IMR-90 (cell line): ENCODE data around the gene FBXW11. TPM values are rescaled to one million over a fixed set of nuclear protein-coding genes. Genes with fewer than 3 reads are reported as not detected.

ENCODE experiments used
- ATAC-seq: fragments of 200-7000 bp; cut with Tn5 transposase; 2 replicates; pipeline ENCODE4 v1.9.1; 2020; ENCODE audit warnings: low read depth, mild to moderate bottlenecking, moderate library complexity
- BruUV-seq: library from RNA; stranded (reverse); fragments of 400-500 nt; replicated peaks from 2 replicates; lab custom pipeline; 2021; lab: Mats Ljungman, UMichigan
- CTCF ChIA-PET: fragments of 300-600 bp; formaldehyde crosslinking; extraction: SDS; loops from one replicate; lab custom pipeline; 2021; ENCODE audit warnings: antibody characterized with exemption; lab: Yijun Ruan, JAX
- POLR2A ChIA-PET: fragments of 300-600 bp; sonication (Branson Sonifier 250); formaldehyde crosslinking; loops from one replicate; lab custom pipeline; 2022; ENCODE audit warnings: antibody characterized with exemption; ENCODE audit not compliant: unreplicated experiment; lab: Charles Lee
- DNase-seq: peaks from one replicate; pipeline ENCODE4 v3.0.0; 2013
- H2AFZ ChIP-seq: replicated peaks from 2 replicates; pipeline ENCODE3; 2013; ENCODE audit warnings: low read length, mild to moderate bottlenecking; ENCODE audit not compliant: poor library complexity
- H2AK5ac ChIP-seq: 2 replicates; pipeline ENCODE4 v1.6.1; 2013; ENCODE audit warnings: low read depth, low read length, inconsistent platforms
- H2AK9ac ChIP-seq: replicated peaks from 2 replicates; pipeline ENCODE3; 2013; ENCODE audit warnings: mild to moderate bottlenecking, low read depth, low read length, moderate library complexity; ENCODE audit not compliant: poor library complexity
- H2BK120ac ChIP-seq: 2 replicates; pipeline ENCODE4 v1.6.1; 2013; ENCODE audit warnings: low read depth, low read length, inconsistent platforms
- H2BK15ac ChIP-seq: 3 replicates; pipeline ENCODE4 v1.6.1; 2013; ENCODE audit warnings: low read depth, low read length, inconsistent platforms
- H2BK20ac ChIP-seq: 2 replicates; pipeline ENCODE4 v1.6.1; 2013; ENCODE audit warnings: low read depth, mild to moderate bottlenecking, inconsistent platforms, low read length, moderate library complexity
- H2BK5ac ChIP-seq: 2 replicates; pipeline ENCODE4 v1.6.1; 2013; ENCODE audit warnings: mild to moderate bottlenecking, low read depth, low read length, inconsistent platforms; ENCODE audit not compliant: poor library complexity, severe bottlenecking
- H3K14ac ChIP-seq: replicated peaks from 2 replicates; pipeline ENCODE4 v1.6.1; 2013; ENCODE audit warnings: low read depth, low read length, inconsistent platforms
- H3K18ac ChIP-seq: 2 replicates; pipeline ENCODE4 v1.6.1; 2013; ENCODE audit warnings: low read depth, low read length, control low read depth
- H3K23ac ChIP-seq: 2 replicates; pipeline ENCODE4 v1.6.1; 2013; ENCODE audit warnings: low read depth, low read length, inconsistent platforms
- H3K27ac ChIP-seq: 2 replicates; pipeline ENCODE4 v1.5.1; 2013; ENCODE audit warnings: mild to moderate bottlenecking, control low read depth, low read length; ENCODE audit not compliant: insufficient read depth
- H3K27me3 ChIP-seq: 2 replicates; pipeline ENCODE4 v1.6.1; 2013; ENCODE audit warnings: low read length; ENCODE audit not compliant: control insufficient read depth, insufficient read depth
- H3K36me3 ChIP-seq: 2 replicates; pipeline ENCODE4 v1.6.1; 2013; ENCODE audit warnings: low read length, mixed read lengths; ENCODE audit not compliant: control insufficient read depth, insufficient read depth
- H3K4ac ChIP-seq: 2 replicates; pipeline ENCODE4 v1.6.1; 2013; ENCODE audit warnings: low read depth, low read length, inconsistent platforms
- H3K4me1 ChIP-seq: 2 replicates; pipeline ENCODE4 v1.6.1; 2013; ENCODE audit warnings: low read length, mixed read lengths; ENCODE audit not compliant: control insufficient read depth, insufficient read depth
- H3K4me2 ChIP-seq: 2 replicates; pipeline ENCODE4 v1.6.1; 2013; ENCODE audit warnings: low read depth, mild to moderate bottlenecking, control low read depth, low read length, moderate library complexity
- H3K4me3 ChIP-seq: 2 replicates; pipeline ENCODE4 v1.5.1; 2013; ENCODE audit warnings: low read depth, mild to moderate bottlenecking, control low read depth, low read length, moderate library complexity; ENCODE audit not compliant: insufficient read depth
- H3K56ac ChIP-seq: 2 replicates; pipeline ENCODE4 v1.6.1; 2013; ENCODE audit warnings: low read length, inconsistent platforms; ENCODE audit not compliant: insufficient read depth; ENCODE audit errors: extremely low read depth
- H3K79me1 ChIP-seq, 2 experiments: 2 replicates each; pipeline ENCODE4 v1.6.1; 2013; ENCODE audit warnings: low read length in 2 of 2, inconsistent platforms in 1 of 2, low read depth in 1 of 2
- H3K9ac ChIP-seq: 2 replicates; pipeline ENCODE4 v1.6.1; 2013; ENCODE audit warnings: low read depth, low read length, control low read depth
- H3K9me1 ChIP-seq: 2 replicates; pipeline ENCODE4 v1.6.1; 2013; ENCODE audit warnings: low read length, inconsistent platforms; ENCODE audit not compliant: insufficient read depth
- H3K9me3 ChIP-seq: 2 replicates; pipeline ENCODE4 v1.6.1; 2013; ENCODE audit warnings: low read length; ENCODE audit not compliant: control insufficient read depth, insufficient read depth
- H4K20me1 ChIP-seq: 2 replicates; pipeline ENCODE4 v1.6.1; 2013; ENCODE audit warnings: low read length, inconsistent platforms; ENCODE audit not compliant: insufficient read depth
- H4K5ac ChIP-seq: 2 replicates; pipeline ENCODE4 v1.6.1; 2013; ENCODE audit warnings: mild to moderate bottlenecking, low read depth, low read length, control low read depth
- H4K8ac ChIP-seq, 2 experiments: 2 replicates each; pipeline ENCODE4 v1.6.1; 2013; ENCODE audit warnings: low read depth in 2 of 2, low read length in 2 of 2, control low read depth in 1 of 2, inconsistent platforms in 1 of 2
- H4K91ac ChIP-seq: 2 replicates; pipeline ENCODE4 v1.6.1; 2013; ENCODE audit warnings: low read depth, low read length, inconsistent platforms; ENCODE audit not compliant: insufficient read depth
- BHLHE40 ChIP-seq: fragments of 150-350 bp; IDR thresholded peaks from 2 replicates; pipeline ENCODE4 v1.6.1; 2016; ENCODE audit warnings: mild to moderate bottlenecking, low read depth, low read length
- CEBPB ChIP-seq: IDR thresholded peaks from 2 replicates; pipeline ENCODE4 v1.6.1; 2012; ENCODE audit warnings: low read depth, low read length, improper control_type of control experiment
- MAZ ChIP-seq: IDR thresholded peaks from 2 replicates; pipeline ENCODE4 v1.6.1; 2012; ENCODE audit warnings: low read depth, mild to moderate bottlenecking, low read length, improper control_type of control experiment, moderate library complexity, borderline replicate concordance
- WGBS, 2 experiments: methylation state at CpG; one replicate each; pipeline versions ENCODE4 v1.1.5 to v1.1.7; 2013; ENCODE audit warnings: missing lambda C conversion rate in 2 of 2; ENCODE audit not compliant: insufficient read length in 1 of 2; ENCODE audit errors: extremely low coverage in 2 of 2; 5-methylcytosine and 5-hydroxymethylcytosine counted together
- dilution Hi-C: fragments of 300-500 bp; cut with HindIII; formaldehyde crosslinking; loops from one replicate; pipeline ENCODE4 v1.14.3; 2018; ENCODE audit warnings: low sequenced_read_pairs; ENCODE audit not compliant: unreplicated experiment
- in situ Hi-C: fragments of 300-500 bp; cut with MboI; formaldehyde crosslinking; loops from 3 replicates; pipeline ENCODE4 v1.14.3; 2019; ENCODE audit warnings: low sequenced_read_pairs, inconsistent platforms, mixed read lengths
- intact Hi-C: fragments of 100-400 bp; cut with micrococcal nuclease; formaldehyde crosslinking; loops from 2 replicates; pipeline ENCODE4 v1.10.0; 2022
- polyA plus RNA-seq, 3 experiments: library from polyadenylated mRNA; depleted of rRNA; stranded (reverse); fragments of >200 nt; gene quantifications; 2 replicates each; pipeline ENCODE4 v1.2.3, GENCODE V29; 2012; ENCODE audit warnings: low replicate concordance in 1 of 3
- total RNA-seq: library from RNA; depleted of rRNA; stranded (reverse); fragments of >200 nt; gene quantifications from 2 replicates; pipeline ENCODE4 v1.2.3, GENCODE V29; 2012

FBXW11 gene
- total and polyA plus RNA-seq, 2 of the 4 experiments (the other 2 are of a cell fraction) = 34.3 to 97.1 TPM

- Histone ChIP-seq H2AK9ac (no peak overlapping the region), H3K18ac (peak overlapping the region; percentile 97), H3K4me2 (peak overlapping the region; percentile 86), H2BK5ac (peak overlapping the region; percentile 86), H3K9me1 (peaks cover 12% of the 10 kb centered on the region), H4K91ac (peak overlapping the region; percentile 86), H3K79me1 (peaks cover 35 to 64% of the 10 kb centered on the region in 2 experiments), H2AK5ac (peak overlapping the region; percentile 91), H3K56ac (peak overlapping the region; percentile 54), H3K36me3 (no peaks in the 10 kb centered on the region), H4K8ac (peak overlapping the region; percentile 13 to 52; a peak in 3 of 4 replicates), H3K27me3 (no peaks in the 10 kb centered on the region), H3K14ac (peak overlapping the region; percentile 80), H4K20me1 (peaks cover 34% of the 10 kb centered on the region), H2AFZ (no peak overlapping the region), H3K9me3 (no peaks in the 10 kb centered on the region), H3K23ac (peak overlapping the region; percentile 57), H3K9ac (no peak overlapping the region), H3K4ac (peak overlapping the region; percentile 89), H3K4me1 (peaks cover 22% of the 10 kb centered on the region), H3K4me3 (no peak overlapping the region), H4K5ac (peak overlapping the region; percentile 87), H2BK120ac (peak overlapping the region; percentile 89), H3K27ac (peak overlapping the region; percentile 81), H2BK20ac (peak overlapping the region; percentile 78; the same call in 1 of the 2 replicates), H2BK15ac (peak overlapping the region; percentile 67; the same call in 1 of the 3 replicates)
- TF ChIP-seq CEBPB (peak; percentile 45; the same call in 1 of the 2 replicates), BHLHE40 (0 out of 2 replicates have a peak, but pooled peaks have one; percentile 15), MAZ (no peak)
- ChIA-PET CTCF (interaction anchor here (1.3 to 1.7 kb wide), 2 partner anchors 8 to 10 kb away, joined by 3 read pairs; no protein-coding TSS in a partner anchor), POLR2A (no interaction called here)
- BruUV-seq = no TSS peak
- in situ Hi-C loops (no loop called here), dilution Hi-C loops (no loop called here), intact Hi-C loops (no loop called here)
- ATAC-seq (peak; percentile 82), DNase-seq (peak; percentile 85)
- whole genome bisulfite sequencing, 2 experiments = 50% methylated on average over 1 of the region's 2 CpGs; no CpG with 5 or more reads in 1 of the 2 experiments
These were observed 52.4 kb downstream of the FBXW11 start for GRCh38 chr5:171953860-171954701.
